G401 (cell line): ENCODE data around the gene ATOH8. TPM values are rescaled to one million over a fixed set of nuclear protein-coding genes. Genes with fewer than 3 reads are reported as not detected.
A peak's percentile ranks its signal among the peaks of the same experiment; 100 is the strongest.

ENCODE experiments used
- DNase-seq: peaks from one replicate; pipeline ENCODE4 v3.0.0-alpha.2; 2015; ENCODE audit warnings: low spot score
- in situ Hi-C: cut with HindIII; loops from 2 replicates; pipeline ENCODE4 v1.10.0; 2016; ENCODE audit warnings: low sequenced_read_pairs, mixed read lengths
- total RNA-seq: library from RNA; depleted of rRNA; stranded (reverse); fragments of >200 nt; shearing (Covaris generic); gene quantifications from 2 replicates; pipeline ENCODE4 v1.2.3, GENCODE V29; 2014

ATOH8 gene
- total RNA-seq, 1 experiment from 2014 or later, result 18.9 TPM

GRCh38 chr2:85716346-85716914 lies 37.4 kb upstream of the ATOH8 start:
- in situ Hi-C loops, result loop anchor here (25.0 kb wide), 1 partner anchor 96 kb away; no protein-coding TSS in a partner anchor

DNA sequence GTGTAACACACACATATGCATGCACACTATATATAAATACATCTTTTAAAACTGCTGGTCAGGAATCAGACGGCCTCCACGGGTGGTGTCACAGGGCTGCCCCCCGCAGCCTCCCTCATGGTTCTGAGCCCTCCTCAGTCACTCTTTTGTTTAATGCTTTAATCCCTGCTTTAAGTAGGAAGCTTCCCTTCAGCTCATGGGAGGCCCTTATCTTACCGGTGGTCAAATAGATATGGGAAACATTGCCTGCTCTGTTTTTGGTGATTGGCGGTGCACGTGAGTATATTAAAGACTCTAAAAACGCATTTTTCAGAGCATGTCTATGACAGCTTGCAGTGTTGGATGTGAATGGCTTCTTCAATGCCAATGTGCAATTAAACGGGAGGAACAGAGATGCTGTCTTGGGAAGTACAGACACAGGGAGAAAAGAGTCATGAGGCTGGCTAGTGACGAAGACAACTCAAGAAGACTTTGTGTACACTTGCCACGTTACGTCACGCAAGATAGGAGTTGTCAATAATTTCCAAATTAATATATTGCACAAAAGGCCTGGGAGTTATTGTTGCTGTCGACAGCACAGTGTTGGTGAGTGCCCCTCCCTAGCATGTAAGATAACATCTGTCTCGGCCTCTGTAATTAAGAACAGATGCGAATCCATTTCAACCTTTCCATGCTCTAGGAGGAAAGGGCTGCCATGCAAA lies 36.3 kb upstream of the ATOH8 start:
- in situ Hi-C loops, result loop anchor here (25.0 kb wide), 1 partner anchor 95 kb away; no protein-coding TSS in a partner anchor
- DNase-seq, result no peak

More at GRCh38 chr2:85716346-85716914, 37.4 kb upstream of the ATOH8 start:
- no peak for DNase-seq

GRCh38 chr2:85718009-85718391 lies 35.8 kb upstream of the ATOH8 start:
- DNase-seq, result no peak
- in situ Hi-C loops, result loop anchor here (25.0 kb wide), 1 partner anchor 94 kb away; no protein-coding TSS in a partner anchor

GRCh38 chr2:85718885-85719492 lies 34.8 kb upstream of the ATOH8 start:
- in situ Hi-C loops, result loop anchor here (25.0 kb wide), 1 partner anchor 93 kb away; no protein-coding TSS in a partner anchor
- no peak for DNase-seq

DNA sequence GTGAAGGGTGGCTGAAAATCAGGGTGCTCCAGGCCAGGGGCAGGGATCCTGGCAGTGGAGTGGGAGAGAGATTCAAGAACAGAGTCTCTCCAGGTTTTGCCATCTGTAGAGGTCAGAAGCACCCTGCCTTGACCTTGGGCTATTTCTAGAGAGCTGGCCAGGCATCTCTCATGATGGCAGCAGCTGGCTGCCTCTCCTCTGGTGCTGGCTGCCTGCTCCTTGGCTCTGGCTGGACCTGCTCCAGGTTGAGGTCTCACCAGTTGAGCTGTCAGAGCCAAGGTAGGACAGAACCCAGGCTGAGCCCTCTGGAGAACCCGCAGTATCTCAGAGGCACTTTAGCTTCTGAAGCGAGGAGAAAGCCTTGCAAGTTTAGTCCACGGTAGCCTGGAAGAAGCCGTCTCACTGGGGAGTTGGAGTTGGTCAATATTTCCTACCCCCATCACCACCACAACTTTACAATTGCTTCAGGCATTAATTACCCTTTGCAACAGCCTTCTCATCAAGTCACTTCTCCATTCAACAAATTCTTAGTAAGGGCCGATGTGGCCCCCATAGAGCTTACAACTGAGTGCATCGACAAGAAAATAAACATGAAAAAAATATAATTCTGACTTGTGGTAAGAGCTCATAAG lies 34.1 kb upstream of the ATOH8 start:
- in situ Hi-C loops, result loop anchor here (25.0 kb wide), 1 partner anchor 93 kb away; no protein-coding TSS in a partner anchor
- DNase-seq, result no peak

DNA sequence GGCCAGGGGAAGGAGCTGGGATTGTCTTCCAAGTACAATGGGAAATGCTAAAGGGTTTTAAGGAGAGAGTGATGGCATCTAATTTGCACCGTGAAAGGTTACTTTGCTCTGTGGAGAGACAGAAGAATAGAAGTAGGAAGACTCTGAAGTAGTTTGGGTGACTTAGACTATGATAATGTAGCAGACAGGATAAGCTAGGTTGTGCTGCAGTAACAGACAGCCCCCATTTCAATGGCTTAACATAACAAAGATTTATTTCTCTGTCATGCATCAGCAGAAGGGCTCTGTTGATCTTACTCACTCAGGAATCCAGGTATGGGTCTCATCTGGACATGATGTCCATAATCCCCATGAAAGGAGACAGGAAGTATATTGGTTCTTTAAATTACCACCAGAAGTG lies 33.3 kb upstream of the ATOH8 start:
- in situ Hi-C loops, result loop anchor here (25.0 kb wide), 1 partner anchor 92 kb away; no protein-coding TSS in a partner anchor
- DNase-seq, result no peak

- in situ Hi-C loops, result loop anchor here (25.0 kb wide), 1 partner anchor 91 kb away; no protein-coding TSS in a partner anchor
- DNase-seq, result no peak
These were observed 32.1 kb upstream of the ATOH8 start for GRCh38 chr2:85721641-85722040.

DNA sequence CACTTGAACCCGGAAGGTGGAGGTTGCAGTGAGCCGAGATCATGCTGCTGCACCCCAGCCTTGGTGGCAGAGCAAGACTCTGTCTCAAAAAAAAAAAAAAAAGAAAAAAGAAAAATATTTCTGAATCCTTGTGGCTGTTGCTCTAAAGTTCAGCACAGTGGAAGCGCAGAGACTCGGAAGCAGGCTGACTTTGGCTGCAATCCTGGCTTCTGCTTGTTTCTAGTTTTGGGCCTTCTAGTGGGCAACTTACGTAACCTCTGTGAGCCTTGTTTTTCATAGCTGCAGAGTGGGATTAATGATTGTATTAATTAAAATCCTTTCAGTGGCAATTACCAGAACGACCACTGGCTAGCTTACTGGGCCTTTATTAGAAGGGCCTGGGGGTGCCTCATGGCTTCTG lies 31.3 kb upstream of the ATOH8 start:
- in situ Hi-C loops, result loop anchor here (25.0 kb wide), 1 partner anchor 90 kb away; no protein-coding TSS in a partner anchor

DNA sequence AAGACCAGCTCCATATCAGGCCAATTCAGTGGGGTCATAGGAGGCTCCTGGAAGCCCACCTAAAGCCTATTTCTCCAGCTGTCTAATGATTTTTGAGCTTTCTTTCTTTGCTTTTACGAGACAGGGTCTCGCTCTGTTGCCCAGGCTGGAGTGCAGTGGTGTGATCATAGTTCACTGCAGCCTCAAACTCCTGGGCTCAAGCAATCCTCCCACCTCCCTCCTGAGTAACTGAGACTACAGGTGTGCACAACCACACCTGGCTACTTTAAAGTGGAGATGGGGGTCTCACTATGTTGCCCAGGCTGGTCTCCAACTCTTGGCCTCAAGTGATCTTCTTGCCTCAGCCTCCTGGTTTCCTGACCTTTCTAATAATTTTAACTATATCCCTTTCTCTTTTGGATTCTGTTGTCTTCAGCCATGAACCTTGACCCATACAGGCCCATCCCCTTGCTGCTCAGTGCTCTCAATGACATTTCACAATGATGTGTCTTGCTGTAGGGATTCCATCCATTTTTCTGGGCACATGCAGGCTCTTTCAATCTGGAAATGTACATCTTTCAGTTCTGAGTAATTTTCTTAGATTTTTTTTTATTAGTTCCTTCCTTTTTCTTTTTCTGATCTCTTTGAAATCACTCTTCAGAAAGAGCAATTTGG lies 30.0 kb upstream of the ATOH8 start:
- in situ Hi-C loops, result loop anchor here (25.0 kb wide), 1 partner anchor 88 kb away; no protein-coding TSS in a partner anchor
- DNase-seq, result no peak

More for the DNA sequence above, 31.3 kb upstream of the ATOH8 start:
- no peak for DNase-seq

- in situ Hi-C loops, result loop anchor here (25.0 kb wide), 1 partner anchor 88 kb away; no protein-coding TSS in a partner anchor
- no peak for DNase-seq
These were observed 29.0 kb upstream of the ATOH8 start for GRCh38 chr2:85724731-85725181.

GRCh38 chr2:85725451-85725850 lies 28.3 kb upstream of the ATOH8 start:
- DNase-seq, result no peak
- in situ Hi-C loops, result no loop called here

- DNase-seq, result no peak
- in situ Hi-C loops, result no loop called here
These were observed 26.0 kb upstream of the ATOH8 start for GRCh38 chr2:85727798-85728197.

DNA sequence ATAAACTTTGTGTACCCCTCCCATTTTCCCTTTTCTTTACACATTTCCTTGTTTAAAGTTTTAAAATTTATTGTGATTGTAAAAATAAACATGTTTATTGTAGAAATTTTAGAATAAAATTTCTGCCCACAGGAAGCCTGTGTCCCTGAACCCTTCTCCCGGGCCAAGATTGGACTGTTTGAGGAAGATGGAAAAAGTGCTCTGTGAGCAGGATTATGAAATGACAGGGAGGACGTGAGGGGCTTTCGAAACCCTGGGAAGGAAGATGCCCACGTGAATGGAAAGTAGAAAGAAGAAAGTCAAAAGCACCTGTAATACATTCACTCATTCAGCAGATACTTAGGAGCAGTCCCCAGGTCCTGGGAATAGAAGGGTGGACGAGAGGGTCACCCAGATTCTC lies 25.4 kb upstream of the ATOH8 start:
- in situ Hi-C loops, result no loop called here
- DNase-seq, result no peak

- DNase-seq, result peak; percentile 78
- in situ Hi-C loops, result no loop called here
These were observed 24.6 kb upstream of the ATOH8 start for GRCh38 chr2:85728883-85729824.

- in situ Hi-C loops, result no loop called here
- DNase-seq, result no peak
These were observed 23.8 kb upstream of the ATOH8 start for GRCh38 chr2:85729825-85730510.

GRCh38 chr2:85730686-85731230 lies 23.0 kb upstream of the ATOH8 start:
- no peak for DNase-seq
- in situ Hi-C loops, result no loop called here

- no peak for DNase-seq
- in situ Hi-C loops, result no loop called here
These were observed 22.2 kb upstream of the ATOH8 start for GRCh38 chr2:85731606-85732005.
